H1 (cell line): ENCODE results near the gene ONECUT3. TPM values are rescaled to one million over a fixed set of nuclear protein-coding genes. Genes with fewer than 3 reads are reported as not detected.

ENCODE experiments used
- CTCF ChIA-PET: fragments of 300-600 bp; sonication (Branson Sonifier 250); formaldehyde crosslinking; loops from one replicate; lab custom pipeline; 2021; ENCODE audit not compliant: partially characterized antibody; lab: Charles Lee
- POLR2A ChIA-PET: fragments of 300-600 bp; sonication (Branson Sonifier 250); formaldehyde crosslinking; loops from one replicate; lab custom pipeline; 2021; ENCODE audit warnings: inconsistent platforms; ENCODE audit not compliant: partially characterized antibody; lab: Charles Lee
- DNase-seq, 2 experiments: peaks; one replicate each; pipeline versions ENCODE4 v3.0.0 to v3.0.0-alpha.2; 2010 to 2022; ENCODE audit warnings: low spot score in 2 of 2, low read depth in 1 of 2, mixed read lengths in 1 of 2
- FAIRE-seq: peaks from 2 replicates; lab custom pipeline; 2011; peaks lifted over from hg19 to GRCh38; lab: Jason Lieb, UNC
- H2AFZ ChIP-seq: 2 replicates; pipeline ENCODE4 v1.8.1; 2012; ENCODE audit warnings: low read length, inconsistent platforms
- H2AK5ac ChIP-seq: 2 replicates; pipeline ENCODE4 v1.6.1; 2013; ENCODE audit warnings: low read depth, low read length
- H2BK120ac ChIP-seq: replicated peaks from 2 replicates; pipeline ENCODE3; 2013; ENCODE audit warnings: low read depth, low read length, inconsistent platforms
- H2BK12ac ChIP-seq: 2 replicates; pipeline ENCODE4 v1.6.1; 2013; ENCODE audit warnings: low read depth, low read length
- H2BK15ac ChIP-seq: 2 replicates; pipeline ENCODE4 v1.6.1; 2013; ENCODE audit warnings: low read length
- H2BK20ac ChIP-seq: 2 replicates; pipeline ENCODE4 v1.6.1; 2013; ENCODE audit warnings: low read length
- H2BK5ac ChIP-seq: 2 replicates; pipeline ENCODE4 v1.6.1; 2013; ENCODE audit warnings: low read depth, low read length
- H3K14ac ChIP-seq: 2 replicates; pipeline ENCODE4 v1.6.1; 2013; ENCODE audit warnings: inconsistent platforms; ENCODE audit not compliant: insufficient read length
- H3K18ac ChIP-seq: 2 replicates; pipeline ENCODE4 v1.6.1; 2013; ENCODE audit warnings: low read length; ENCODE audit errors: extremely low read depth
- H3K23ac ChIP-seq: 2 replicates; pipeline ENCODE4 v1.6.1; 2013; ENCODE audit warnings: inconsistent platforms; ENCODE audit not compliant: insufficient read length
- H3K23me2 ChIP-seq: 2 replicates; pipeline ENCODE4 v1.6.1; 2013; ENCODE audit warnings: low read depth, low read length
- H3K27ac ChIP-seq: 2 replicates; pipeline ENCODE4 v1.6.1; 2011; ENCODE audit warnings: low read depth, low read length, inconsistent platforms
- H3K27me3 ChIP-seq, 4 experiments: replicated peaks in 1 of 4; 1 replicate in 1 of 4; 2 replicates in 3 of 4; pipeline versions ENCODE4 v1.6.1 to v1.8.1; 2011 to 2013; ENCODE audit warnings: low read length in 3 of 4, mild to moderate bottlenecking in 3 of 4, inconsistent platforms in 2 of 4, mixed read lengths in 2 of 4, moderate library complexity in 1 of 4; ENCODE audit not compliant: control insufficient read depth in 3 of 4, insufficient read depth in 3 of 4; ENCODE audit errors: extremely low read depth in 1 of 4
- H3K36me3 ChIP-seq, 4 experiments: 2 replicates each; pipeline versions ENCODE4 v1.6.1 to v1.8.1; 2011 to 2013; ENCODE audit warnings: mild to moderate bottlenecking in 4 of 4, low read length in 3 of 4, moderate library complexity in 2 of 4, control low read depth in 1 of 4, inconsistent platforms in 1 of 4; ENCODE audit not compliant: insufficient read depth in 4 of 4, control insufficient read depth in 2 of 4
- H3K4ac ChIP-seq: replicated peaks from 2 replicates; pipeline ENCODE3; 2013; ENCODE audit warnings: low read length, low read depth, mixed read lengths, inconsistent platforms; ENCODE audit not compliant: insufficient read length
- H3K4me1 ChIP-seq, 4 experiments: replicated peaks in 1 of 4; 1 replicate in 1 of 4; 2 replicates in 3 of 4; pipeline versions ENCODE4 v1.6.1 to v1.8.1; 2011 to 2013; ENCODE audit warnings: low read length in 3 of 4, inconsistent platforms in 2 of 4, mixed read lengths in 1 of 4; ENCODE audit not compliant: insufficient read depth in 4 of 4, control insufficient read depth in 3 of 4
- H3K4me2 ChIP-seq, 2 experiments: 2 replicates each; pipeline versions ENCODE4 v1.6.1 to v1.8.1; 2011 to 2013; ENCODE audit warnings: low read depth in 2 of 2, low read length in 2 of 2, control low read depth in 1 of 2, inconsistent platforms in 1 of 2, mild to moderate bottlenecking in 1 of 2; ENCODE audit not compliant: insufficient read depth in 1 of 2
- H3K4me3 ChIP-seq, 4 experiments: fragments of 200-600, 300-600 bp in 1 of 4; sonication (generic), shearing (Covaris generic), sonication (Bioruptor Twin) in 1 of 4; 2 replicates each; pipeline versions ENCODE4 v1.5.1 to v1.8.1; 2011 to 2016; ENCODE audit warnings: low read length in 4 of 4, low read depth in 3 of 4, control low read depth in 2 of 4, inconsistent platforms in 2 of 4, mild to moderate bottlenecking in 2 of 4, mixed read lengths in 1 of 4, moderate library complexity in 1 of 4; ENCODE audit not compliant: insufficient read depth in 2 of 4; ENCODE audit errors: extremely low read depth in 1 of 4
- H3K56ac ChIP-seq: replicated peaks from 2 replicates; pipeline ENCODE3; 2013; ENCODE audit warnings: low read depth, mild to moderate bottlenecking, mixed read lengths, low read length, inconsistent platforms; ENCODE audit not compliant: insufficient read length
- H3K79me1 ChIP-seq: 2 replicates; pipeline ENCODE4 v1.6.1; 2013; ENCODE audit warnings: low read depth, low read length, control low read depth
- H3K79me2 ChIP-seq, 2 experiments: 2 replicates each; pipeline versions ENCODE4 v1.6.1 to v1.8.1; 2012 to 2013; ENCODE audit warnings: low read length in 2 of 2, mild to moderate bottlenecking in 2 of 2, inconsistent platforms in 1 of 2; ENCODE audit not compliant: insufficient read depth in 2 of 2, control insufficient read depth in 1 of 2
- H3K9ac ChIP-seq, 4 experiments: replicated peaks in 1 of 4; 1 replicate in 1 of 4; 2 replicates in 3 of 4; pipeline versions ENCODE4 v1.6.1 to v1.8.1; 2011 to 2013; ENCODE audit warnings: low read depth in 3 of 4, low read length in 3 of 4, control low read depth in 2 of 4, mild to moderate bottlenecking in 2 of 4, moderate library complexity in 2 of 4, inconsistent platforms in 1 of 4; ENCODE audit errors: extremely low read depth in 1 of 4
- H3K9me3 ChIP-seq, 2 experiments: 2 replicates each; pipeline versions ENCODE4 v1.6.1 to v1.8.1; 2012 to 2013; ENCODE audit warnings: mild to moderate bottlenecking in 2 of 2, moderate library complexity in 2 of 2, control low read depth in 1 of 2, inconsistent platforms in 1 of 2, low read depth in 1 of 2, low read length in 1 of 2, mixed read lengths in 1 of 2; ENCODE audit not compliant: insufficient read depth in 2 of 2
- H4K20me1 ChIP-seq, 2 experiments: replicated peaks in 1 of 2; 2 replicates each; pipeline versions ENCODE3 to v1.8.1; 2011 to 2013; ENCODE audit warnings: inconsistent platforms in 2 of 2, low read length in 2 of 2, mild to moderate bottlenecking in 1 of 2; ENCODE audit not compliant: insufficient read depth in 2 of 2, control insufficient read depth in 1 of 2
- H4K5ac ChIP-seq: 2 replicates; pipeline ENCODE4 v1.6.1; 2013; ENCODE audit warnings: low read length, low read depth, mixed read lengths, inconsistent platforms; ENCODE audit not compliant: insufficient read length
- H4K8ac ChIP-seq: 2 replicates; pipeline ENCODE4 v1.8.0; 2013; ENCODE audit warnings: mild to moderate bottlenecking, moderate library complexity, low read length, inconsistent platforms; ENCODE audit not compliant: insufficient read depth; ENCODE audit errors: extremely low read depth
- H4K91ac ChIP-seq: replicated peaks from 2 replicates; pipeline ENCODE3; 2013; ENCODE audit warnings: low read length, mixed read lengths, inconsistent platforms; ENCODE audit not compliant: insufficient read length
- BCL11A ChIP-seq, 2 experiments: IDR thresholded peaks; one replicate each; pipeline ENCODE4 v1.6.1; 2011; ENCODE audit warnings: low read depth in 2 of 2, low read length in 2 of 2, mild to moderate bottlenecking in 2 of 2
- EGR1 ChIP-seq: IDR thresholded peaks from 2 replicates; pipeline ENCODE4 v1.6.1; 2011; ENCODE audit warnings: low read depth, low read length, borderline replicate concordance
- EP300 ChIP-seq, 2 experiments: IDR thresholded peaks; 1 replicate in 1 of 2; 2 replicates in 1 of 2; pipeline ENCODE4 v1.6.1; 2011 to 2012; ENCODE audit warnings: low read depth in 2 of 2, low read length in 2 of 2, mild to moderate bottlenecking in 2 of 2, borderline replicate concordance in 1 of 2, inconsistent platforms in 1 of 2, moderate library complexity in 1 of 2
- EZH2 ChIP-seq: fragments of 200-600 bp; sonication (generic); IDR thresholded peaks from 2 replicates; pipeline ENCODE4 v1.7.1; 2012; ENCODE audit warnings: low read depth, mild to moderate bottlenecking, moderate library complexity, low read length, inconsistent platforms; ENCODE audit not compliant: severe bottlenecking
- HDAC6 ChIP-seq: IDR thresholded peaks from one replicate; pipeline ENCODE4 v1.7.1; 2012; ENCODE audit warnings: low read depth, mild to moderate bottlenecking, inconsistent platforms, low read length, moderate library complexity
- JUN ChIP-seq: IDR thresholded peaks from 2 replicates; pipeline ENCODE4 v1.6.1; 2011; ENCODE audit warnings: low read depth, mild to moderate bottlenecking, improper control_type of control experiment, low read length
- MAFK ChIP-seq: IDR thresholded peaks from 2 replicates; pipeline ENCODE4 v1.6.1; 2012; ENCODE audit warnings: low read depth, mild to moderate bottlenecking, improper control_type of control experiment, low read length
- POLR2AphosphoS5 ChIP-seq: IDR thresholded peaks from 2 replicates; pipeline ENCODE4 v1.6.1; 2011; ENCODE audit warnings: low read depth, low read length
- RNF2 ChIP-seq: fragments of 200-900, 300-1000 bp; sonication (generic); IDR thresholded peaks from 2 replicates; pipeline ENCODE4 v1.7.1; 2016; ENCODE audit warnings: borderline replicate concordance, low read depth, mild to moderate bottlenecking, antibody characterized with exemption, low read length; ENCODE audit not compliant: poor library complexity, severe bottlenecking; ENCODE audit errors: missing control alignments
- SRF ChIP-seq: IDR thresholded peaks from 2 replicates; pipeline ENCODE4 v1.6.1; 2011; ENCODE audit warnings: mild to moderate bottlenecking, low read depth, low read length, moderate library complexity
- TAF1 ChIP-seq: IDR thresholded peaks from 2 replicates; pipeline ENCODE4 v1.6.1; 2011; ENCODE audit warnings: mild to moderate bottlenecking, low read depth, low read length
- TBP ChIP-seq: IDR thresholded peaks from 2 replicates; pipeline ENCODE4 v1.6.1; 2011; ENCODE audit warnings: low read depth, low read length, improper control_type of control experiment
- TCF12 ChIP-seq: IDR thresholded peaks from 2 replicates; pipeline ENCODE4 v1.6.1; 2011; ENCODE audit warnings: low read depth, mild to moderate bottlenecking, low read length
- WGBS, 2 experiments: shearing (Covaris generic) in 1 of 2; methylation state at CpG; one replicate each; pipeline versions ENCODE4 v1.1.6 to v1.1.7; 2013 to 2015; ENCODE audit warnings: low lambda C conversion rate in 2 of 2, mixed read lengths in 2 of 2, inconsistent platforms in 1 of 2, low coverage in 1 of 2, missing lambda C conversion rate in 1 of 2; ENCODE audit not compliant: insufficient replicate concordance in 2 of 2, insufficient coverage in 1 of 2, insufficient read length in 1 of 2; ENCODE audit errors: extremely low coverage in 1 of 2, missing lambda C conversion rate in 1 of 2; 5-methylcytosine and 5-hydroxymethylcytosine counted together
- polyA plus RNA-seq, 7 experiments: library from polyadenylated mRNA; depleted of rRNA in 3 of 7; stranded (reverse) in 5 of 7; unstranded in 2 of 7; fragments of >200 nt in 5 of 7; fragments of 200-250 nt in 2 of 7; gene quantifications; 1 replicate in 5 of 7; 2 replicates in 1 of 7; 4 replicates in 1 of 7; pipeline versions ENCODE4 v1.2.1 to v1.2.3, GENCODE V29; 2011 to 2013; ENCODE audit warnings: missing spikeins in 2 of 7, mixed read lengths in 2 of 7
- total RNA-seq: library from RNA; stranded (reverse); fragmentation: NEBNext Ultra II Directional; extraction: Animal tissue kit (Norgen Biotek cat#: 25700); gene quantifications from 2 replicates; pipeline ENCODE4 v1.2.1, GENCODE V29; 2021

Gene ONECUT3
- total and polyA plus RNA-seq, 2 of the 8 experiments (the other 6 are each of a cell fraction or from before 2014, with no cell fraction given) = not detected

DNA sequence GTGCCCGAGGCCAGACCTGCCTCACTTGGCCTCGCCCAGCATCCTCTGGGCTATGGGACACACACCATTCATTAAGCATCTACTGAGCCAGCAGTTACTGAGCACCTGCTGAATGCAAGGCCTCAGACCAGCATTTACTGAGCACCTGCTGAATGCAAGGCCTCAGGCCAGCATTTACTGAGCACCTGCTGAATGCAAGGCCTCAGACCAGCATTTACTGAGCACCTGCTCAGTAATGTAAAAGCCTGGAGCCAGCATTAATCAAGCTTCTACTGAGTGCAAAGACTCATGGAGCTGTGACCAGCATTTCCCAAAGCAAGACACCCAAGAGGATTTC, 55.1 kb downstream of the ONECUT3 start:
- Histone ChIP-seq H3K79me1 (no peaks in the 10 kb centered on the region; the same call in 1 of the 2 replicates), H3K79me2 (no peaks in the 10 kb centered on the region), H3K23me2 (peaks cover 2% of the 10 kb centered on the region), H2BK120ac (no peak overlapping the region), H2BK15ac (no peak overlapping the region), H4K5ac (no peak overlapping the region), H3K9ac (no peak overlapping the region), H3K14ac (no peak overlapping the region), H3K56ac (no peak overlapping the region), H2AK5ac (no peak overlapping the region), H3K4me3 (no peak overlapping the region), H3K18ac (no peak overlapping the region), H3K4me2 (no peak overlapping the region), H3K23ac (no peak overlapping the region), H2BK20ac (no peak overlapping the region), H4K8ac (no peak overlapping the region), H3K36me3 (no peaks in the 10 kb centered on the region), H4K91ac (no peak overlapping the region), H4K20me1 (no peaks in the 10 kb centered on the region), H2AFZ (no peak overlapping the region), H3K9me3 (no peaks in the 10 kb centered on the region), H2BK12ac (no peak overlapping the region), H2BK5ac (no peak overlapping the region), H3K27me3 (peaks cover 0 to 3% (median 0%) of the 10 kb centered on the region in 4 experiments; a peak in 3 of 7 replicates), H3K27ac (no peak overlapping the region), H3K4ac (no peak overlapping the region), H3K4me1 (peaks cover 0 to 2% (median 0%) of the 10 kb centered on the region in 4 experiments; a peak in 3 of 7 replicates)
- ChIA-PET POLR2A (no interaction called here), CTCF (interaction anchor here (1.2 to 6.2 kb wide), 3 partner anchors 12 to 23 kb away, joined by 3 to 73 read pairs (median 4); no protein-coding TSS in a partner anchor)
- TF ChIP-seq HDAC6 = no peak
- TF ChIP-seq JUN = no peak
- no peak for TF ChIP-seq RNF2
- no peak for TF ChIP-seq EP300 (IDR thresholded peaks at IDR 0.05; ENCODE audit: borderline replicate concordance in 1 of 2, low read depth in 2 of 2, low read length in 2 of 2)
- no peak for TF ChIP-seq MAFK
- TF ChIP-seq TBP = no peak
- no peak for TF ChIP-seq TCF12
- TF ChIP-seq TAF1 = no peak
- TF ChIP-seq EZH2 = no peak
- TF ChIP-seq SRF = no peak
- no peak for TF ChIP-seq POLR2AphosphoS5
- TF ChIP-seq EGR1 = no peak
- TF ChIP-seq BCL11A (IDR thresholded peaks at IDR 0.05; ENCODE audit: low read depth in 2 of 2, low read length in 2 of 2) = no peak
- DNase-seq (no peak), FAIRE-seq (no peak)
- WGBS, 2 experiments = 80% methylated on average over 1 of the region's 2 CpGs; no CpG with 5 or more reads in 1 of the 2 experiments
